GM19452 (cell line): Measurements from ENCODE around the gene FAM114A1.
"Not testable (repeated sequence)": the region's sequence is repeated elsewhere in the genome, so short reads cannot be mapped to it uniquely, and the experiment has no call there.

Experiments used
- ATAC-seq: cut with Tn5 transposase; IDR thresholded peaks from one replicate; pipeline ENCODE4 v1.9.1; 2021; ENCODE audit not compliant: unreplicated experiment

Gene FAM114A1

GRCh38 chr4:38928974-38929373 lies 61.4 kb downstream of the FAM114A1 start:
- no peak for ATAC-seq

- ATAC-seq, result no peak
Measured at GRCh38 chr4:38930204-38930603, 62.6 kb downstream of the FAM114A1 start.

GRCh38 chr4:38930707-38931106 lies 63.1 kb downstream of the FAM114A1 start:
- no peak for ATAC-seq

GRCh38 chr4:38931125-38931524 lies 63.5 kb downstream of the FAM114A1 start:
- no peak for ATAC-seq

- no peak for ATAC-seq
Measured at GRCh38 chr4:38935391-38936073, 67.9 kb downstream of the FAM114A1 start.

- peak; percentile 93 for ATAC-seq
Measured at GRCh38 chr4:38939165-38939564, 71.6 kb downstream of the FAM114A1 start.

- no peak for ATAC-seq
Measured at GRCh38 chr4:38940476-38940875, 72.9 kb downstream of the FAM114A1 start.

GRCh38 chr4:38941906-38942305 lies 74.3 kb downstream of the FAM114A1 start:
- not testable (repeated sequence) for ATAC-seq

- ATAC-seq, result no peak
Measured at GRCh38 chr4:38943343-38943742, 75.7 kb downstream of the FAM114A1 start.

- no peak for ATAC-seq
Measured at GRCh38 chr4:38944440-38944839, 76.8 kb downstream of the FAM114A1 start.

GRCh38 chr4:38946919-38947318 lies 79.3 kb downstream of the FAM114A1 start:
- no peak for ATAC-seq

GRCh38 chr4:38948551-38948950 lies 80.9 kb downstream of the FAM114A1 start:
- no peak for ATAC-seq

GRCh38 chr4:38949411-38950051 lies 81.9 kb downstream of the FAM114A1 start:
- no peak for ATAC-seq

GRCh38 chr4:38950159-38950558 lies 82.6 kb downstream of the FAM114A1 start:
- ATAC-seq, result no peak

GRCh38 chr4:38950734-38951133 lies 83.1 kb downstream of the FAM114A1 start:
- no peak for ATAC-seq

- no peak for ATAC-seq
Measured at GRCh38 chr4:38951598-38951997, 84.0 kb downstream of the FAM114A1 start.

GRCh38 chr4:38952017-38952416 lies 84.4 kb downstream of the FAM114A1 start:
- no peak for ATAC-seq

- ATAC-seq, result no peak
Measured at GRCh38 chr4:38954727-38955126, 87.1 kb downstream of the FAM114A1 start.

GRCh38 chr4:38955957-38956356 lies 88.4 kb downstream of the FAM114A1 start:
- ATAC-seq, result no peak

- no peak for ATAC-seq
Measured at GRCh38 chr4:38957261-38957815, 89.7 kb downstream of the FAM114A1 start.

- no peak for ATAC-seq
Measured at GRCh38 chr4:38957893-38958292, 90.3 kb downstream of the FAM114A1 start.

- no peak for ATAC-seq
Measured at GRCh38 chr4:38958453-38959190, 91.0 kb downstream of the FAM114A1 start.
